ENCODE data around the gene ZNF605.

The ZNF605 gene

DNA sequence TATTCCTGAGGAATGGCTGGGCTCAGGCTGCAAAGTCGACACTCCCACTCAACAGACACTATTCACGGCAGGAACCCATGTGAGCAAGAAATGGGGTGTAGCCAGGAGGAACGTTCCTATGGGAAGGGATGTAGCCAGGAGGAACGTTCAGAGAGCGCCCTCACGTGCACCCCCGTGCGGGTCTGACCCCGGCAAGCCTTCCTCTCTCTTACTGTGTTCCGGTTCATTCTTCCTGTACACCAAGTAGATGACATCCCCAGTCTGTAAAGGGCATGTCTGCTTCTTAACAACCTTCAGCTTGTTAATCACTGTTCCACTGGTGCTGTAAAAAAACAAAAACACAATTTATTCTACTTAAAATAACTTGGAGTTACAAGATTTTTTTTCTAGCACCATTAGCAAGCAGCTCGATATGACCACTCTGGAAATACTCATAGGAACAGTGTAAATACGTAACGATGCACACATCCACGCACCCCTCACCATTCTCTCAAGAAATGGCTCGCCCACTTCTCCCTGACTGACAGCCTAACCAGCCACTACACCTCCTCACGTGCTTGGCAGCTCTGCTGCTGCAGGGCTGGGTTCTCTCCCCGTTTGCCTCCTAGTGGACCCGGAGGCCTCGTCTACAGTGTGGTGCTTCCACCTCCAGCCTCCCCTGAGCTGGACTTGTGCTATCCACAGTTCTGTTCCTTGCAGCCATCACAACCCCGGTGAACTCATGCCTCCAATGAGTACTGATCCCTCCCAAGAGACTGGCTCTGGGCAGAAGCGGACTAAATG is 83.8 kb downstream of the ZNF605 start:
- H3K27me3 ChIP-seq (replicated peaks; ENCODE audit: control insufficient read depth, insufficient read depth, low read length): no peaks in the 10 kb centered on the region
- H3K36me3 ChIP-seq (ENCODE audit: control insufficient read depth, insufficient read depth, low read length): peaks cover 33% of the 10 kb centered on the region
- no peak for DNase-seq (ENCODE audit: extremely low read depth, insufficient read length)

DNA sequence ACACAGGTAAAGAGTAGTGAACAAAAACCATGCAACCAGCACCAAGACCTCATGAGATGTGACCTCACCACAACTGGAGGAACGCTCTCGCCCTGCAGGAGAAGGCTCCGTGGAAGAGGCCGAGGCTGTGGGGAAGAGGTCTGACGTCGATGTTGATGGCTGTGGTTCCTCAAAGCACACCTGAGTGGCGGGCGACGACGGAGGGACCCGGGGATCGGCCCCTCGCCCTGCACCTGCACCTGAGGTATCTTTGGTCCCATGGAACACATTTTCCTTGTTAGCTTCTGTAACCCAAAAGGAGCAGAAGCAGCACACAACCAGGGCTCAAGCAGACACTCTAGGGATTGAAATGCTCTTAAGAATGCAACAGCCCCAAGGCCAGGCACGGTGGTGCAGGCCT is 86.6 kb downstream of the ZNF605 start:
- TF ChIP-seq, protein P1, sequence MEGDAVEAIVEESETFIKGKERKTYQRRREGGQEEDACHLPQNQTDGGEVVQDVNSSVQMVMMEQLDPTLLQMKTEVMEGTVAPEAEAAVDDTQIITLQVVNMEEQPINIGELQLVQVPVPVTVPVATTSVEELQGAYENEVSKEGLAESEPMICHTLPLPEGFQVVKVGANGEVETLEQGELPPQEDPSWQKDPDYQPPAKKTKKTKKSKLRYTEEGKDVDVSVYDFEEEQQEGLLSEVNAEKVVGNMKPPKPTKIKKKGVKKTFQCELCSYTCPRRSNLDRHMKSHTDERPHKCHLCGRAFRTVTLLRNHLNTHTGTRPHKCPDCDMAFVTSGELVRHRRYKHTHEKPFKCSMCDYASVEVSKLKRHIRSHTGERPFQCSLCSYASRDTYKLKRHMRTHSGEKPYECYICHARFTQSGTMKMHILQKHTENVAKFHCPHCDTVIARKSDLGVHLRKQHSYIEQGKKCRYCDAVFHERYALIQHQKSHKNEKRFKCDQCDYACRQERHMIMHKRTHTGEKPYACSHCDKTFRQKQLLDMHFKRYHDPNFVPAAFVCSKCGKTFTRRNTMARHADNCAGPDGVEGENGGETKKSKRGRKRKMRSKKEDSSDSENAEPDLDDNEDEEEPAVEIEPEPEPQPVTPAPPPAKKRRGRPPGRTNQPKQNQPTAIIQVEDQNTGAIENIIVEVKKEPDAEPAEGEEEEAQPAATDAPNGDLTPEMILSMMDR (IDR thresholded peaks at IDR 0.05; ENCODE audit: insufficient read depth, low read length, poor library complexity, severe bottlenecking): no peak
- no peak for DNase-seq (ENCODE audit: extremely low read depth, insufficient read length)
- Histone ChIP-seq H3K36me3 (ENCODE audit: control insufficient read depth, insufficient read depth, low read length) (peaks cover 38% of the 10 kb centered on the region), H3K4me3 (replicated peaks; ENCODE audit: low read depth, low read length) (no peak overlapping the region), H3K27me3 (replicated peaks; ENCODE audit: control insufficient read depth, insufficient read depth, low read length) (no peaks in the 10 kb centered on the region)

More for the DNA sequence above, 83.8 kb downstream of the ZNF605 start:
- TF ChIP-seq, protein P1 (IDR thresholded peaks at IDR 0.05; ENCODE audit: insufficient read depth, low read length, poor library complexity, severe bottlenecking): no peak
- no peak overlapping the region for H3K4me3 ChIP-seq (replicated peaks; ENCODE audit: low read depth, low read length)

Data from GM06990 (cell line).